ENCODE data around the gene PDCD4. TPM values are rescaled to one million over a fixed set of nuclear protein-coding genes. Genes with fewer than 3 reads are reported as not detected.

PDCD4 gene
- total and polyA plus RNA-seq, 2 of the 13 experiments (the other 11 are each of a cell fraction or from before 2014, with no cell fraction given) = 22.8 to 56.2 TPM

DNA sequence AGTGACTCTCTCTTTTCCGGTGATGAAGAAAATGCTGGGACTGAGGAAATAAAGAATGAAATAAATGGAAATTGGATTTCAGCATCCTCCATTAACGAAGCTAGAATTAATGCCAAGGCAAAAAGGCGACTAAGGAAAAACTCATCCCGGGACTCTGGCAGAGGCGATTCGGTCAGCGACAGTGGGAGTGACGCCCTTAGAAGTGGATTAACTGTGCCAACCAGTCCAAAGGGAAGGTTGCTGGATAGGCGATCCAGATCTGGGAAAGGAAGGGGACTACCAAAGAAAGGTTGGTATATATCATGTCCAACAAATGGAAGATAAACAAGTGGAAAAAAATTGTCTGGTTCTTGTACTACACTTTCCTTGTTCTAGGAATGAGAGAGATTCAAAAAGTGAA, 9.5 kb downstream of the PDCD4 start (continued):
- TF ChIP-seq, protein P1, sequence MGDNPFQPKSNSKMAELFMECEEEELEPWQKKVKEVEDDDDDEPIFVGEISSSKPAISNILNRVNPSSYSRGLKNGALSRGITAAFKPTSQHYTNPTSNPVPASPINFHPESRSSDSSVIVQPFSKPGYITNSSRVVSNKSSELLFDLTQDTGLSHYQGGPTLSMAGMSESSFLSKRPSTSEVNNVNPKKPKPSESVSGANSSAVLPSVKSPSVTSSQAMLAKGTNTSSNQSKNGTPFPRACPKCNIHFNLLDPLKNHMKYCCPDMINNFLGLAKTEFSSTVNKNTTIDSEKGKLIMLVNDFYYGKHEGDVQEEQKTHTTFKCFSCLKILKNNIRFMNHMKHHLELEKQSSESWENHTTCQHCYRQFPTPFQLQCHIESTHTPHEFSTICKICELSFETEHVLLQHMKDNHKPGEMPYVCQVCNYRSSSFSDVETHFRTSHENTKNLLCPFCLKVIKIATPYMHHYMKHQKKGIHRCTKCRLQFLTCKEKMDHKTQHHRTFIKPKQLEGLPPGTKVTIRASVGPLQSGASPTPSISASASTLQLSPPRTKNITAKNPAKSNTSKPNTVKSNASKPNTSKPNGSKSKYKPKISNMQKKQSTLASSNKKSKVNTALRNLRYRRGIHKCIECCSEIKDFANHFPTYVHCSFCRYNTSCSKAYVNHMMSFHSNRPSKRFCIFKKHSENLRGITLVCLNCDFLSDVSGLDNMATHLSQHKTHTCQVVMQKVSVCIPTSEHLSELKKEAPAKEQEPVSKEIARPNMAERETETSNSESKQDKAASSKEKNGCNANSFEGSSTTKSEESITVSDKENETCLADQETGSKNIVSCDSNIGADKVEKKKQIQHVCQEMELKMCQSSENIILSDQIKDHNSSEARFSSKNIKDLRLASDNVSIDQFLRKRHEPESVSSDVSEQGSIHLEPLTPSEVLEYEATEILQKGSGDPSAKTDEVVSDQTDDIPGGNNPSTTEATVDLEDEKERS (CRISPR knock-in tag; IDR thresholded peaks at IDR 0.05) = no peak

DNA sequence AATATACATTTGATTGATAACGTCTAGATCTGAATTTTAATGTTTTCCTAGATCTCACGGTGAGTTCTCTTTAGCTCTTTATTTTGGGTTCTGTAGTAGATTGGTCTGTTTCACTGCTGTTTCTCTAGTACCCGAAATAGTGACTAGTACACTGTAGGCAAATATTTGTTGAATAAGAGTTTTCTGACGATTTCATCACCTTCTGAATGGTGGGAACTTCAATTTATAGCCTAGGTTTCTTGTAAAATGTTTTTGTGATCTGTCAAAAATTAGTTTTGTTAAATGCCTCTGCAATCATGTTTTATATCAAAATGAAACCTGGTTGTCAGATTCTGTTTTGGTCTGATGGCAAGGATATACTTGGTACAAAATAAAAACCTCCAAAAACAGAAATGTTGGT, 10.2 kb downstream of the PDCD4 start:
- ATAC-seq (no peak), DNase-seq (ENCODE audit: low spot score) (no peak), FAIRE-seq (no peak)
- Histone ChIP-seq H3K27ac (ENCODE audit: extremely low read length, insufficient read depth, low read length) (no peak overlapping the region), H3K27me3 (ENCODE audit: control insufficient read depth in 1 of 2, insufficient read depth in 2 of 2, low read length in 2 of 2) (no peaks in the 10 kb centered on the region), H3K9me3 (ENCODE audit: low read length) (no peaks in the 10 kb centered on the region), H3K4me1 (ENCODE audit: insufficient read depth, low read length) (peaks cover 12% of the 10 kb centered on the region), H3K79me2 (ENCODE audit: insufficient read depth, low read length) (no peaks in the 10 kb centered on the region), H3K9ac (ENCODE audit: insufficient read depth, low read depth, low read length) (no peak overlapping the region), H2AFZ (ENCODE audit: low read length) (no peak overlapping the region), H3K36me3 (replicated peaks in 1 of 2; ENCODE audit: control insufficient read depth in 1 of 2, insufficient read depth in 2 of 2, low read length in 2 of 2) (peaks cover 2 to 51% of the 10 kb centered on the region in 2 experiments), H3K4me2 (ENCODE audit: low read depth, low read length) (no peak overlapping the region), H4K20me1 (ENCODE audit: insufficient read depth, low read length) (no peaks in the 10 kb centered on the region), H3K4me3 (replicated peaks in 1 of 3; ENCODE audit: insufficient read depth in 1 of 3, low read depth in 2 of 3, low read length in 3 of 3) (no peak overlapping the region)
- POLR2A ChIA-PET = interaction anchor here (0.6 kb wide), 1 partner anchor 11 kb away, joined by 3 read pairs; the partner anchor contains the start of gene PDCD4
- WGBS (ENCODE audit: low lambda C conversion rate) = 77% methylated on average over 4 of the region's 4 CpGs
- intact Hi-C loops (cut with micrococcal nuclease; ENCODE audit: unreplicated experiment) = no loop called here
- BruUV-seq (replicated peaks) = no TSS peak
- in situ Hi-C loops (cut with HindIII; ENCODE audit: extremely low pct_ligation_motif_present, low pct_unique_long_range_greater_than_20kb) = loop anchor here (25.0 kb wide), 1 partner anchor 270 kb away; no protein-coding TSS in a partner anchor
- CTCF ChIA-PET (ENCODE audit: low intra/inter-chr PET ratio, low total read pairs) = no interaction called here
- TF ChIP-seq FOXA1 (IDR thresholded peaks at IDR 0.05) = no peak
- no peak for TF ChIP-seq FOXA1 (CRISPR knock-in tag; IDR thresholded peaks at IDR 0.05)
- TF ChIP-seq, protein P2, sequence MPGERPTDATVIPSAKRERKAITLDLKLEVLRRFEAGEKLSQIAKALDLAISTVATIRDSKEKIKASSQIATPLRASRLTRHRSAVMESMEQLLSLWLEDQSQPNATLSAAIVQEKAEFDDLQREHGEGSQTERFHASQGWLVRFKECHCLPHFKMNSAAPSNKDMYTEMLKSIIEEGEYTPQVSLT (CRISPR knock-in tag; IDR thresholded peaks at IDR 0.05; ENCODE audit: borderline replicate concordance, low read depth) = no peak
- TF ChIP-seq ARID2 (CRISPR knock-in tag; IDR thresholded peaks at IDR 0.05; ENCODE audit: borderline replicate concordance) = no peak
- TF ChIP-seq, protein P3, sequence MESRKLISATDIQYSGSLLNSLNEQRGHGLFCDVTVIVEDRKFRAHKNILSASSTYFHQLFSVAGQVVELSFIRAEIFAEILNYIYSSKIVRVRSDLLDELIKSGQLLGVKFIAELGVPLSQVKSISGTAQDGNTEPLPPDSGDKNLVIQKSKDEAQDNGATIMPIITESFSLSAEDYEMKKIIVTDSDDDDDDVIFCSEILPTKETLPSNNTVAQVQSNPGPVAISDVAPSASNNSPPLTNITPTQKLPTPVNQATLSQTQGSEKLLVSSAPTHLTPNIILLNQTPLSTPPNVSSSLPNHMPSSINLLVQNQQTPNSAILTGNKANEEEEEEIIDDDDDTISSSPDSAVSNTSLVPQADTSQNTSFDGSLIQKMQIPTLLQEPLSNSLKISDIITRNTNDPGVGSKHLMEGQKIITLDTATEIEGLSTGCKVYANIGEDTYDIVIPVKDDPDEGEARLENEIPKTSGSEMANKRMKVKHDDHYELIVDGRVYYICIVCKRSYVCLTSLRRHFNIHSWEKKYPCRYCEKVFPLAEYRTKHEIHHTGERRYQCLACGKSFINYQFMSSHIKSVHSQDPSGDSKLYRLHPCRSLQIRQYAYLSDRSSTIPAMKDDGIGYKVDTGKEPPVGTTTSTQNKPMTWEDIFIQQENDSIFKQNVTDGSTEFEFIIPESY (CRISPR knock-in tag; IDR thresholded peaks at IDR 0.05) = no peak
- TF ChIP-seq, protein P4, sequence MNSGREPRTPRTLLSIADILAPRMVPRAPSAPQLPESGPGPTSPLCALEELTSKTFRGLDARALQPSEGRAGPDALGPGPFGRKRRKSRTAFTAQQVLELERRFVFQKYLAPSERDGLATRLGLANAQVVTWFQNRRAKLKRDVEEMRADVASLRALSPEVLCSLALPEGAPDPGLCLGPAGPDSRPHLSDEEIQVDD (CRISPR knock-in tag; IDR thresholded peaks at IDR 0.05; ENCODE audit: borderline replicate concordance) = no peak
- TF ChIP-seq, protein P5, sequence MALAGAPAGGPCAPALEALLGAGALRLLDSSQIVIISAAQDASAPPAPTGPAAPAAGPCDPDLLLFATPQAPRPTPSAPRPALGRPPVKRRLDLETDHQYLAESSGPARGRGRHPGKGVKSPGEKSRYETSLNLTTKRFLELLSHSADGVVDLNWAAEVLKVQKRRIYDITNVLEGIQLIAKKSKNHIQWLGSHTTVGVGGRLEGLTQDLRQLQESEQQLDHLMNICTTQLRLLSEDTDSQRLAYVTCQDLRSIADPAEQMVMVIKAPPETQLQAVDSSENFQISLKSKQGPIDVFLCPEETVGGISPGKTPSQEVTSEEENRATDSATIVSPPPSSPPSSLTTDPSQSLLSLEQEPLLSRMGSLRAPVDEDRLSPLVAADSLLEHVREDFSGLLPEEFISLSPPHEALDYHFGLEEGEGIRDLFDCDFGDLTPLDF (CRISPR knock-in tag; IDR thresholded peaks at IDR 0.05) = no peak
- no peak for TF ChIP-seq ELF1 (CRISPR knock-in tag; IDR thresholded peaks at IDR 0.05)
- TF ChIP-seq, protein P6, sequence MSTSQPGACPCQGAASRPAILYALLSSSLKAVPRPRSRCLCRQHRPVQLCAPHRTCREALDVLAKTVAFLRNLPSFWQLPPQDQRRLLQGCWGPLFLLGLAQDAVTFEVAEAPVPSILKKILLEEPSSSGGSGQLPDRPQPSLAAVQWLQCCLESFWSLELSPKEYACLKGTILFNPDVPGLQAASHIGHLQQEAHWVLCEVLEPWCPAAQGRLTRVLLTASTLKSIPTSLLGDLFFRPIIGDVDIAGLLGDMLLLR (CRISPR knock-in tag; IDR thresholded peaks at IDR 0.05) = no peak
- no peak for TF ChIP-seq GATAD1 (CRISPR knock-in tag; IDR thresholded peaks at IDR 0.05)
- TF ChIP-seq ZNF75D (CRISPR knock-in tag; IDR thresholded peaks at IDR 0.05; ENCODE audit: borderline replicate concordance) = no peak
- no peak for TF ChIP-seq ISX (CRISPR knock-in tag; conservative IDR thresholded peaks at IDR 0.05)
- TF ChIP-seq FOXM1 (CRISPR knock-in tag; IDR thresholded peaks at IDR 0.05) = no peak
- TF ChIP-seq ZFP36L1 (CRISPR knock-in tag; IDR thresholded peaks at IDR 0.05) = no peak
